A549 (cell line): ENCODE data around the gene ZNF331.

Experiments used
- CTCF ChIP-seq: fragments of >200 bp; sonication (Bioruptor Twin); formaldehyde crosslinking; IDR thresholded peaks from 3 replicates; pipeline ENCODE4 v1.5.1; 2016
- E2F6 ChIP-seq: IDR thresholded peaks from 2 replicates; pipeline ENCODE4 v1.6.1; 2012; ENCODE audit warnings: low read depth, borderline replicate concordance
- ESRRA ChIP-seq: fragments of 150-350 bp; IDR thresholded peaks from 2 replicates; pipeline ENCODE4 v1.6.1; 2014; ENCODE audit warnings: mild to moderate bottlenecking, low read length, borderline replicate concordance
- MAFK ChIP-seq: fragments of 450-650 bp; IDR thresholded peaks from 2 replicates; pipeline ENCODE4 v1.6.1; 2014; ENCODE audit not compliant: partially characterized antibody
- NR3C1 ChIP-seq: fragments of >200 bp; sonication (Bioruptor Twin); formaldehyde crosslinking; IDR thresholded peaks from 3 replicates; pipeline ENCODE4 v1.6.1; 2017
- RAD21 ChIP-seq, 2 experiments: fragments of >200 bp in 1 of 2; sonication (Bioruptor Twin) in 1 of 2; formaldehyde crosslinking in 1 of 2; IDR thresholded peaks in 1 of 2; conservative IDR thresholded peaks in 1 of 2; 2 replicates in 1 of 2; 3 replicates in 1 of 2; pipeline ENCODE4 v1.6.1; 2012 to 2018; ENCODE audit warnings: inconsistent platforms in 1 of 2
- REST ChIP-seq: fragments of 200-600 bp; sonication (generic); IDR thresholded peaks from 2 replicates; pipeline ENCODE4 v1.6.1; 2016; ENCODE audit warnings: antibody characterized with exemption, mild to moderate bottlenecking, moderate library complexity
- SMC3 ChIP-seq: fragments of >200 bp; sonication (Bioruptor Twin); formaldehyde crosslinking; IDR thresholded peaks from 3 replicates; pipeline ENCODE4 v1.6.1; 2018; ENCODE audit warnings: inconsistent platforms

- no peak for TF ChIP-seq NR3C1
- no peak for TF ChIP-seq CTCF
- TF ChIP-seq ESRRA, result no peak
- TF ChIP-seq RAD21 (conservative IDR thresholded peaks at IDR 0.05 in 1 of 2, IDR thresholded peaks at IDR 0.05 in 1 of 2), result no peak
- TF ChIP-seq E2F6, result no peak
- no peak for TF ChIP-seq REST
- no peak for TF ChIP-seq SMC3
- no peak for TF ChIP-seq MAFK
Measured at GRCh38 chr19:53579518-53579917, 41.6 kb downstream of the ZNF331 start.
